ENCODE results near the gene TMEM147.
"Not testable (repeated sequence)": the region's sequence is repeated elsewhere in the genome, so short reads cannot be mapped to it uniquely, and the experiment has no call there.

TMEM147 gene

DNA sequence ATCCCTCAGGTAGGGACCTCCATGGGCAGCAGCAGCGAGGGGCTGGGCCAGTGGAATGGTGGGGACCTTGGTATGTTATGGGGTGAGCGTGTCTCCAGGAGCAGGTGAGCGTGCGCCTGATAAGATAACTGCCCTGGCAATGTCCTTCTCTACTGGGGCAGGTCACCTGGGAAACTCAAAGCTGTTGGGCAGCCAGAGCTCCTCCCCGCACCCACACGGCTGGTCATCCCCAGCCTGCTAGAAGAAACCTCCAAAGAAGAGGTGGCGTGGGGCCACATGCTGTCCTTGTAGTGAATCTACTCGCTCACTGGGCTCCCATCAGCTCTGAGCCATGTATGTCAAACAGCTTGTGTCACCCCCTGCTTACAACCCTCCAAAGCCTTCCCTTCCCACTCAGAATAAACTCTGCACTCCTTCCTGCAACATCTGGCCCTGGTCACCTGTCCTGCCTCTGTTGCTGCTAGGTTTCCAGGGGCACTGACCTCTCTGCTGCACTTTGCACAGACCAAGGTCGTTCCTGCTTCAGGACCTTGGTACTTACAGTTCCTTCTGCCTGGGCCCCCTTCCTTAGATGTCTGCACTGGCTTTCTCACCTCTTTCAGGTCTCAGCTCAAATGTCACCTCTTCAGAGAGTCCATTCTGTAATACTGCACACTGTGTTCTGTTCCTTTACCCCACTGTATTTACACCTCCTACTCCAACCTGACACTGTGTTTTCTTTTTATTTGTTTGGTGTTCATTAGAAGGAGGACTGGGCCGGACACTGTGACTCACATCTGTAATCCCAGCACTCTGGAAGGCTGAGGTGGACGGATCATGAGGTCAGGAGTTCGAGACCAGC is 19.8 kb downstream of the TMEM147 start:
- DNase-seq = no peak

DNA sequence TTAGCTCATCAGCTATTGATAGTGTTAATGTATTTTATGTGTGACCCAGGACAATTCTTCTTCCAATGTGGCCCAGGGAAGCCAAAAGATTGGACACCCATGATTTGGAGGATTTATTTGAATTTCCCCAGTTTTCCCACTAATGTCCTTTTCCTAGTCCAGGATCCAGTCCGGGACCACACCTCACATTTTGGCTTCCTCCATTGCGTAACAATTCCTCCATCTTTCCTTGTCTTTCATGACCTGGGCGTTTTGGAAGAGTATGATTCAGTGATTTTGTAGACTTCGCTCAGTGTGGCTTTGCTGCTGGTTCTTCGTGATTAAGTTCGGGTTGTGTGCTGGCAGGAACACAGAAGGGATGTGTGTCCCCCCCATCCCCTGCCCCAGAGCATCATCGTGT is 21.3 kb downstream of the TMEM147 start:
- no peak for DNase-seq

DNA sequence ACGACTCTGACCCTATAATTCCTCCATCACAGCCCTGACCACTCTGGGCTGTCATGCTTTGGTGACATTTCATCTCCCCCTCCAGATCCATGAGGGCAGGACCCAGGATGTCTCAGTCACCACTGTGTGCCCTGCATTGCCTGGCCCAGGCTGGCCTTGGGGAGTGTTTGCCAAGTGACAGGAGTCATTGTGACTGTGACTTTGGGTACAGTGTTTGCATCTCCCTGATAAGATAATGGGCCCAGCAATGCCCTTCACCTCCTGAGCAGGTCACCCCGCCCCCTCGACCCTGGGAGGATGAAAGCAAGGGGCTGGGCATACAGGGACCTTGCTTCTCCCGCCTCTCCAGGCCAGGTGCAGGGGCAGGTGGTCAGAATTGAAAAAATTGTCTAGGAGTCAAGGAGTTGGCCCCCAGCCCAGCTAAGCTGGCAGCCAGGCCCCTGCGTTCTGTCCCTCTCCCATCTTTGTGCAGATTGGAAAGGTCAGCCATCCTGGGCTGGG is 23.9 kb downstream of the TMEM147 start:
- no peak for DNase-seq

DNA sequence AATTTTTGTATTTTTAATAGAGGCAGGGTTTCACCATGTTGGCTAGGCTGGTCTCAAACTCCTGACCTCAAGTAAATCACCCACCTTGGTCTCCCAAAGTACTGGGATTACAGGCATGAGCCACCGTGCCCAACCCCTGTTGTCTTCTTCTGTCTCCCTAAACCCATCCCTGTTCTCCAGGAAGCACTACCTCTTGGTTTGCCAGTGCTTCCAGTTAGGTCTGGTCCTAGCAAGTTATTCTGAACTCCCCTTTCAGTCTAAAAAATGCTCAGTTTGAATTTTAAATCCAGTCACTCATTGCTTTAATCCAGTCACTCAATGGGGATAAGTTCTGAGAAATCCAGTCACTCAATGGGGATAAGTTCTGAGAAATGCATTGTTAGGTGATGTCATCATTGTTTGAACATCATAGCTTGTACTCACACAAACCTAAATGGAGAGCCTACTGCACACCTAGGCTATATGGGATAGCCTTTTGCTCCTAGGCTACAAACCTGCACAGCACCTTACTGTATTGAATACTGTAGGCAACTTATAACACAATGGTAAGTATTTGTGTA is 26.1 kb downstream of the TMEM147 start:
- DNase-seq = no peak

DNA sequence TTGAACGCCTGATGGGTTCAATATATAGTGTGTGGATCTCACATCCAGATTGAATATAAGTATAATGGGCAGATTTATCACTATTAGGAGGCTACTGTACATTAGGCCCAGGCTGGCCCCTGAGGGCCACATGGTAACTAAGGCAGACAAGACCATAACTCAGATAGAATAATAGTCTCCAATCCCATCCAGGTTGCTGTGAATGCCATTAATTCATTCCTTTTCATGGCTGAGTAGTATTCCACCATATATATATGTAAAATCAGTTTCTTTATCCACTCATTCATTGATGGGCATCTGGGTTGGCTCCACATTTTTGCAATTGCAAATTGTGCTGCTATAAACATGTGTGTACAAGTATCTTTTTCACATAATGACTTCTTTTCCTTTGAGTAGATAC is 32.5 kb downstream of the TMEM147 start:
- DNase-seq = no peak

DNA sequence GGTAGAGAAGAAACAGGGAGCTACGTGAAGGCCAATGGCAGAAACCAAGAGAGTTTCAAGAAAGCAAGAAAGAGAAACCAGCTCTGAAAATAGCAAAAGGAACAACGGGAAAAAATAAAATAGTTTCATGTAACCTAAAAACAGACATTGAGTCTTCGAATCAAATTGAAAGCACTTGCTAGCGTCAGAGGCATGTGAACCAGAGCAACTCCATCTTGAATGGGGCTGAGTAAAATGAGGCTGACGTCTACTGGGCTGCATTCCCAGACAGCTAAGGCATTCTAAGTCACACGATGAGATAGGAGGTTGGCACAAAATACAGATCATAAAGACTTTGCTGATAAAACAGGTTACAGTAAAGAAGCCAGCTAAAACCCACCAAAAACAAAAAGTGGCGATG is 33.3 kb downstream of the TMEM147 start:
- no peak for DNase-seq

DNA sequence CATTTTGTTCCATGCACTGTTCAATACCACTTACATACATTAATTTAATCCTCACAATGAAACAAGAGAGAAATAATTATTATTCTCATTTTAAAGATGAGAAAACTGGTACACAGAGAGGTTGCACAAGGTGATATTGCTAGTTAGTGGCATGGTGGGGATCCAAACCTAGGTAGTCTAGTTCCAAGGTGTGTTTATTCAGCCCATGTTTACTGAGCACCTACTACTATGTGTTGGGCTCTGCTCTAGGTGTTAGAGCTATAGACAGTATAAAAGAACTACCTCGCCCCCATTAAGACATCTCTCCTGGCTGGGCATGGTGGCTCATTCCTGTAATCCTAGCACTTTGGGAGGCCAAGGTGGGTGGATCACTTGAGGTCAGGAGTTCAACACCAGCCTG is 37.3 kb downstream of the TMEM147 start:
- no peak for DNase-seq

DNA sequence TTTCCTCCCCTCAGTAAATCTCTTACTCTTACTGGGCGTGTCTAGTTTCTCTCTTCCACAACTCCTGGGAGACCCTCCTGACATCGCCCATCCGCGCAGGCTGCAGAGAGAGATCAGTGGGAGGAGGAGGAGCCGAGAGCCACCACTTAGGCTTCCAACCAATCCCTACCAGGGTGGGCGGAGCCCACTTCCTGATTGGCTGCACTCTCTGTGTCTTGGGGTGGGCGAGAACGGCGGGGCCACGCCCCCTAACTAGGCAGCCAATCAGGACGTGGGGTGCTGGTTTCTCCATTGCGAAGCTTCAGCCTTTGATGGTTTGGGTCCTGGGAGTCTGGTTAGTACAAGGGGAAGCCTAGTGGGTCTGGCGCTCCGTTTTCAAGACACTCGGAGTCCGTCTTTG is 40.4 kb downstream of the TMEM147 start, which contains the start of gene PMIS2:
PMIS2 (plus strand) TSS at position 326 of the 400 bp plus-strand sequence. CDS start 87 bp downstream, outside the sequence.
- no peak for DNase-seq

DNA sequence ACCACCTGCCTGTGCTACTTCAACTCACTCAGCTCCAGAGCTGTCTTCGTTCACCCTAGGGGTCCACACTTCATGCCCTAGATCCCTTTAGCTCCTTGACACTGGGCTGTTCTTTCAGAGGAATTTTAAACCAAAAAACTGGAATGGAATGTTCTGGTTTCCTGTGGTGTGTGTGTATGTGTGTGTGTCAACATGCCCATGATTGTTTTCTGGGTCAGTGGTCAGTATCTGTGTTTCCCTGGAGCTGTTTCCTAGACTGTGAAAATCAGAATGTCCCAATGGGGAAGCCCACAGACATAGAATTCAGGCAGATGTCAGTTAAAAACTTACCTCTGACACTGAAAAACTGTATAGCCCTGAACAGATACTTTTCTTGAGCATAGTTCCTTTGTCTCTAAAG is 41.9 kb downstream of the TMEM147 start:
- no peak for DNase-seq

DNA sequence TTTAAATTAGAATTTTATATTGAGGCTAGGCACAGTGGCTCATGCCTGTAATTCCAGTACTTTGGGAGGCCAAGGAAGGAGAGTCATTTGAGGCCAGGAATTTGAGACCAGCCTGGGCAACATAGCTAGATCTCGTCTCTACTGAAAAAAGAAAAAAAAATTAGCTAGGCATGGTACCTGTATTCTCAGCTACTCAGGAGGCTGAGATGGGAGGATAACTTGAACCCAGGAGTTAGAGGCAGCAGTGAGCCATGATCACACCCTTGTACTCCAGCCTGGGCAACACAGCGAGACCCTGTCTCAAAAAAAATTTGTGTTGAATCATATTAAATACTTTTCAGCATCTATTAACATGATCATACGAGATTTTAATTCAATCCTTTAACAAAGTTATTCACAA is 45.4 kb downstream of the TMEM147 start:
- no peak for DNase-seq

DNA sequence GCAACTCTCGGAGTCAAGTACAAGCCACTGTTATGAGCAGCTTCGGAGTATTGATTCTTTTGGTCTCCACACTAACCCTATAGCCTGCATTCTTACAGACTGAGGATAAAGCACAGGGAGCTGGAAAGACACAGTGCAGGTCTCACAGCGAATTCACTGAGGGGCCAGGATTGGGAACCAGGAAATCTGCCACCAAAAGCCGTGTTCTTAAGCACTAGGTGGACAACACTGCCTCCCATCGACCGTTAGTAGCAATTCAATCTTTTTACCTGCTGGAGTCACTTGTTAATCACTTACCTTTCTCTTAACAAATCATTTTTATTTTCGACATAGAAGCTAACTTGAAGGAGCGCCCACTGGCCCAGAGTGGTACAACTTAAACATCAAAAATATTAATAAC is 46.8 kb downstream of the TMEM147 start:
- no peak for DNase-seq

DNA sequence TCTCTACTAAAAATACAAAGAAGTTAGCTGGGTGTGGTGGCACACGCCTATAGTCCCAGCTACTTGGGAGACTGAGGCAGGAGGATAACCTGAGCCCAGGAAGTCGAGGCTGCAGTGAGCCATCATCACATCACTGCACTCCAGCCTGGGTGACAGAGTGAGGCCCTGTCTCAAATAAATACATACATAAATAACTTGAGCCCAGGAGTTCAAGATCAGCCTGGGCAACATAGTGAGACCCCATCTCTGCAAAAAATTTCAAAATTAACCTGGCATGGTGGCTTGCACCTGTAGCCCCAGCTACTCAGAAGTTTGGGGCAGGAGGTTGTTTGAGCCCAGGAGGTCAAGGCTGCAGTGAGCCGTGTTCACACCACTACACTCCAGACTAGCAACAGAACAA is 49.6 kb downstream of the TMEM147 start:
- not testable (repeated sequence) for DNase-seq

DNA sequence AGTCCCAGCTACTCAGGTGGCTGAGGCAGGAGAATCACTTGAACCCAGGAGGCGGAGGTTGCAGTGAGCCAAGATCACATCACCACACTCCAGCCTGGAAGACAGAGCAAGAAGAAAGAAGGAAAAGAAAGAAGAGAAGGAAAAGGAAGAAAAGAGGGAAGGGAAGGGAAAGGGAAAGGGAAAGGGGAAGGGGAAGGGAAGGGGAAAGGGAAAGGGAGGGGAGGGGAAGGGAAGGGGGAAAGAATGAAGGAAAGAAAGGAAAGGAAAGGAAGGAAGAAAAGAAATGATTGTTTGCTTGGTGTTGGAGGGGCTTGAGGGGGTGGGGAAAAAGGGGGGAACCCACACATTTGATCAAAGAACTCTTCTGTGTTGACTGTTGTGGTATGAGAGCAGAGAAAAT is 50.5 kb downstream of the TMEM147 start:
- no peak for DNase-seq

DNA sequence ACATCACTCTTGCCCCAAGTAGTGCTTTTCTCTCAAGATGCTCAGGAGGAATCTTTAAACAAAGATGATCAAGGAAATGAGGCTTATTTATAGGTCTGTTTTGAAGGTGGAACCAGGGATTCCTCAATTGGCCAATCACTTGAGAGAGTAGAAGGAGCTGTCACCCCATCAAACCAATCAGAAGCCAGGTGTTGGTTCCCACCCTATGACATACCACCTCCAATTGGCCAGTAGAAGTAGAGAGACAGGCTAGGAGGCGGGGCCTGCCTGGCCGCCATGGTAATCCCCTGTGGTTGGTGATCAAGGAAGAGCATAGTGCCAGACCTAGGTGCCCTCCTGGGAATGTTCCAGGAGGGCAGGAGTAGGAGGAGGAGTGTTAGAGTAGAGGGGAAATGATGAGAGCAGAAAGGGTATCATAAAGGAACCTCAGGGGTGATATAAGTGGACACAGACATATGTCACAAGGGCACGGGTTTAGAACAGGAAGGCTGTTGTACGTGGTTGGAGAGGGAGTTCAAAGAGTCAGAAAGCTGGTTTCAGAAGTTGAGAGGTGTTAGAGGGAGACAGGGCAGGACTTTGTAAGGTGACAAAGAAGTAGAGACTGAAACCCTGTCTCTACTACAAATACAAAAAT is 51.1 kb downstream of the TMEM147 start:
- peak; percentile 18 for DNase-seq
